ENCODE results near the gene TRIM46. TPM values are rescaled to one million over a fixed set of nuclear protein-coding genes. Genes with fewer than 3 reads are reported as not detected.

Gene TRIM46
- total RNA-seq, 3 donors from 2014 or later (not counting 1 experiment from before 2014, with no cell fraction given) = 0.94 to 4.9 (median 2.5) TPM

DNA sequence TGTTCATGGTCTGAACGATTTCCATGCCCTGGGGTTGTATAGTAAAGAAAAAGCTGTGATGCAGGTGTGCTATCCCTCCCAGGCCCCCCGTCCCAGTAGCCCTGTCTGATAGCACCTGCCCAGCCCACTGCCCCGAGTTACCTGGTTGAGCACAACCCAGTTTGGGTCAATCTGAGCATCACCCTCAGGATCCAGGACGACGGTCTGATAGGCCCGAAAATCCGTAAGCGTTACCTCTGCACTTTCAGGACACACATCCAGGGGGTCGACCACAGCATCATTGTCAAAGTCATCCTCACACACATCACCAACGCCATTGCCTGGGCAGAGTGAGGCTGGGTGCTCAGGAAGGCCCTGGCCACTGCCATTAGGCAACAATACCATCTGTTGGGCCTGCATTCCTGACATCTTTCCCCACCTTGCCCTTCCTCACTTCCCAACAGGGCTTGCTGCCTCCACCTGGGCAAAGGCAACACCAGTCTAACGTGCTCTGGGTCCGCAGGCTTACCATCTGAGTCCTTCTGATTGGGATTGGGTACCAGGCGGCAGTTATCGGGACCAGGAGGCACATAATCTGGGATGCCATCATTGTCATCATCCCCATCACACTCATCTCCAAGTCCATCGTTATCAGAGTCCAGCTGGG, 24.4 kb downstream of the TRIM46 start:
- Histone ChIP-seq H3K4me3 (ENCODE audit: low read length) (no peak overlapping the region), H3K4me1 (ENCODE audit: control insufficient read depth, insufficient read depth, low read length) (peaks cover 19% of the 10 kb centered on the region), H3K9me3 (ENCODE audit: control insufficient read depth, insufficient read depth, low read length) (no peaks in the 10 kb centered on the region), H3K27me3 (ENCODE audit: control insufficient read depth, insufficient read depth, low read length) (no peaks in the 10 kb centered on the region), H3K36me3 (ENCODE audit: control insufficient read depth, insufficient read depth, low read length) (no peaks in the 10 kb centered on the region), H3K27ac (ENCODE audit: low read length) (no peak overlapping the region)
- ATAC-seq (no peak), DNase-seq (no peak)
- Mint-ChIP-seq H3K9me3 (no peaks in the 10 kb centered on the region), H3K4me1 (peaks cover 15 to 22% of the 10 kb centered on the region in 2 donors), H3K27ac (no peak overlapping the region), H3K36me3 (no peaks in the 10 kb centered on the region), H3K27me3 (ENCODE audit: low read depth in 2 of 2) (peaks cover 0 to 16% of the 10 kb centered on the region in 2 donors), H3K4me3 (no peak overlapping the region)
- 95% methylated on average over 15 of the region's 15 CpGs for WGBS (ENCODE audit: insufficient coverage)
- TF ChIP-seq, protein P1, sequence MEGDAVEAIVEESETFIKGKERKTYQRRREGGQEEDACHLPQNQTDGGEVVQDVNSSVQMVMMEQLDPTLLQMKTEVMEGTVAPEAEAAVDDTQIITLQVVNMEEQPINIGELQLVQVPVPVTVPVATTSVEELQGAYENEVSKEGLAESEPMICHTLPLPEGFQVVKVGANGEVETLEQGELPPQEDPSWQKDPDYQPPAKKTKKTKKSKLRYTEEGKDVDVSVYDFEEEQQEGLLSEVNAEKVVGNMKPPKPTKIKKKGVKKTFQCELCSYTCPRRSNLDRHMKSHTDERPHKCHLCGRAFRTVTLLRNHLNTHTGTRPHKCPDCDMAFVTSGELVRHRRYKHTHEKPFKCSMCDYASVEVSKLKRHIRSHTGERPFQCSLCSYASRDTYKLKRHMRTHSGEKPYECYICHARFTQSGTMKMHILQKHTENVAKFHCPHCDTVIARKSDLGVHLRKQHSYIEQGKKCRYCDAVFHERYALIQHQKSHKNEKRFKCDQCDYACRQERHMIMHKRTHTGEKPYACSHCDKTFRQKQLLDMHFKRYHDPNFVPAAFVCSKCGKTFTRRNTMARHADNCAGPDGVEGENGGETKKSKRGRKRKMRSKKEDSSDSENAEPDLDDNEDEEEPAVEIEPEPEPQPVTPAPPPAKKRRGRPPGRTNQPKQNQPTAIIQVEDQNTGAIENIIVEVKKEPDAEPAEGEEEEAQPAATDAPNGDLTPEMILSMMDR (IDR thresholded peaks at IDR 0.05) = no peak
- intact Hi-C loops (cut with micrococcal nuclease) = no loop called here

DNA sequence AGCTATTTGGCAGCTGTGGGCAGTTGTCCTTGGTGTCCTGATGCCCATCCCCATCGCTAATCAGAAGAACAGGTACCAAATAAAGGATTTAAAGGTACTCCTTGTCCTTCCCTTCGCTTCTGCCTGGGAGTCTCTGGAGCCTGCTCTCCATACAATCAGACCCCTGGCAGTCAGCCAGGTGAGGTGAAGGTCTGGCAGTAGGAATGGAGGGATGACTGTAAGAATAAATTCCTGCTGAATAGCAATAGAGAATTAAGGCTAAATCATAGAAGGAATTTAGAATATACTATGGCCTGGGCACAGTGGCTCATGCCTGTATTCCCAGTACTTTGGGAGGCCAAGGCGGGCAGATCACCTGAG, 24.9 kb downstream of the TRIM46 start:
- no peak overlapping the region for H3K4me3 Mint-ChIP-seq
- Histone ChIP-seq H3K27me3 (ENCODE audit: control insufficient read depth, insufficient read depth, low read length) (no peaks in the 10 kb centered on the region), H3K27ac (ENCODE audit: low read length) (no peak overlapping the region), H3K9me3 (ENCODE audit: control insufficient read depth, insufficient read depth, low read length) (no peaks in the 10 kb centered on the region), H3K4me1 (ENCODE audit: control insufficient read depth, insufficient read depth, low read length) (peaks cover 14% of the 10 kb centered on the region), H3K36me3 (ENCODE audit: control insufficient read depth, insufficient read depth, low read length) (no peaks in the 10 kb centered on the region), H3K4me3 (ENCODE audit: low read length) (no peak overlapping the region)
- WGBS (ENCODE audit: insufficient coverage) = 95% methylated on average over 3 of the region's 3 CpGs
- DNase-seq = no peak
- intact Hi-C loops (cut with micrococcal nuclease) = no loop called here
- peaks cover 11 to 17% of the 10 kb centered on the region in 2 donors for H3K4me1 Mint-ChIP-seq
- no peak overlapping the region for H3K27ac Mint-ChIP-seq
- H3K9me3 Mint-ChIP-seq = no peaks in the 10 kb centered on the region
- TF ChIP-seq, protein P1 (IDR thresholded peaks at IDR 0.05) = no peak
- no peaks in the 10 kb centered on the region for H3K36me3 Mint-ChIP-seq
- peaks cover 0 to 13% of the 10 kb centered on the region in 2 donors for H3K27me3 Mint-ChIP-seq (ENCODE audit: low read depth in 2 of 2)
- ATAC-seq = no peak

GRCh38 chr1:155199792-155200191, 26.1 kb downstream of the TRIM46 start:
- H3K27ac ChIP-seq (ENCODE audit: low read length) = no peak overlapping the region
- peak overlapping the region in 1 of 2 donors; percentile 22 for H3K27ac Mint-ChIP-seq
- peaks cover 0 to 3% of the 10 kb centered on the region in 2 donors for H3K27me3 Mint-ChIP-seq (ENCODE audit: low read depth in 2 of 2)
- H3K9me3 Mint-ChIP-seq = no peaks in the 10 kb centered on the region
- DNase-seq (no peak), ATAC-seq (no peak)
- H3K4me3 ChIP-seq (ENCODE audit: low read length) = no peak overlapping the region
- no peaks in the 10 kb centered on the region for H3K36me3 ChIP-seq (ENCODE audit: control insufficient read depth, insufficient read depth, low read length)
- no peaks in the 10 kb centered on the region for H3K9me3 ChIP-seq (ENCODE audit: control insufficient read depth, insufficient read depth, low read length)
- H3K27me3 ChIP-seq (ENCODE audit: control insufficient read depth, insufficient read depth, low read length) = no peaks in the 10 kb centered on the region
- intact Hi-C loops (cut with micrococcal nuclease) = no loop called here
- H3K4me3 Mint-ChIP-seq = no peak overlapping the region
- H3K4me1 Mint-ChIP-seq = peaks cover 0 to 5% of the 10 kb centered on the region in 2 donors
- H3K36me3 Mint-ChIP-seq = no peaks in the 10 kb centered on the region
- H3K4me1 ChIP-seq (ENCODE audit: control insufficient read depth, insufficient read depth, low read length) = peaks cover 2% of the 10 kb centered on the region
- 81% methylated on average over 3 of the region's 4 CpGs for WGBS (ENCODE audit: insufficient coverage)
- TF ChIP-seq, protein P1 (IDR thresholded peaks at IDR 0.05) = no peak

GRCh38 chr1:155200920-155201319, 27.3 kb downstream of the TRIM46 start:
- Mint-ChIP-seq H3K4me1 (no peaks in the 10 kb centered on the region), H3K9me3 (no peaks in the 10 kb centered on the region), H3K27ac (no peak overlapping the region), H3K4me3 (no peak overlapping the region), H3K36me3 (no peaks in the 10 kb centered on the region), H3K27me3 (ENCODE audit: low read depth in 2 of 2) (no peaks in the 10 kb centered on the region)
- ATAC-seq (no peak), DNase-seq (no peak)
- no peaks in the 10 kb centered on the region for H3K9me3 ChIP-seq (ENCODE audit: control insufficient read depth, insufficient read depth, low read length)
- intact Hi-C loops (cut with micrococcal nuclease) = no loop called here
- H3K27me3 ChIP-seq (ENCODE audit: control insufficient read depth, insufficient read depth, low read length) = no peaks in the 10 kb centered on the region
- no peaks in the 10 kb centered on the region for H3K4me1 ChIP-seq (ENCODE audit: control insufficient read depth, insufficient read depth, low read length)
- no peak overlapping the region for H3K27ac ChIP-seq (ENCODE audit: low read length)
- no peaks in the 10 kb centered on the region for H3K36me3 ChIP-seq (ENCODE audit: control insufficient read depth, insufficient read depth, low read length)
- TF ChIP-seq, protein P1 (IDR thresholded peaks at IDR 0.05) = no peak
- no peak overlapping the region for H3K4me3 ChIP-seq (ENCODE audit: low read length)
- 92% methylated on average over 5 of the region's 5 CpGs for WGBS (ENCODE audit: insufficient coverage)
